ENCODE data around the gene PRKAR1B.

Gene PRKAR1B

DNA sequence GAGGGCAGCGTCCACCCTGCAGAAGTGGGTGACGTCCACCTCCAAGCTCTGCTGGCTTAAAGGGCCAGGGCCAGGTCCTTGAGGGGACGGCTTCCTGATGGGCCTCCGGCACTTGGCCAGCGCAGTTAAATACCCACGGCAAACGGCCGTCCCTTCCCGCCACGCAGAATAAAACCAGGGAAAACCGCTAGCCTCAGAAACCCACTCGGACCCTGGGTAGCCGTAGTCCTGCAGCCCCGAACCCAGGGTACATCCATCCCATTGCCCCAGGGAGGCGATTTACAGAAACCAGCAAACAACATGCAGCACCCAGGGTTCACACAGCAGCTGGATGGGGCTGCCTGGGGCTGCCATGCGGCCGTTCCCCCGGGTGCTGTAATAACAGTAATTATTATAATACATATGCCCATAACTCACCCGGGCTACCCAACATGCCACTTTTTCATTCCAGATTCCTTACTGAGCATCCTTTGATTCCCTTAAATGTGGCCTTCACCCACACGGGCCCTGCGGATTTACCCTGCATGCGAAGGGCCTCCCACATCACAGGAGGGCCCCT is 126.0 kb downstream of the PRKAR1B start:
- no peak for DNase-seq (ENCODE audit: extremely low read depth, insufficient read length)
- Histone ChIP-seq H3K4me3 (replicated peaks; ENCODE audit: low read depth, low read length) (peak overlapping the region; percentile 57), H3K27me3 (replicated peaks; ENCODE audit: control insufficient read depth, insufficient read depth, low read length) (no peaks in the 10 kb centered on the region), H3K36me3 (ENCODE audit: control insufficient read depth, insufficient read depth, low read length) (peaks cover 3% of the 10 kb centered on the region; the same call in 1 of the 2 replicates)
- peak; percentile 0 for TF ChIP-seq CTCF (IDR thresholded peaks at IDR 0.05; ENCODE audit: insufficient read depth, low read length, poor library complexity, severe bottlenecking)

DNA sequence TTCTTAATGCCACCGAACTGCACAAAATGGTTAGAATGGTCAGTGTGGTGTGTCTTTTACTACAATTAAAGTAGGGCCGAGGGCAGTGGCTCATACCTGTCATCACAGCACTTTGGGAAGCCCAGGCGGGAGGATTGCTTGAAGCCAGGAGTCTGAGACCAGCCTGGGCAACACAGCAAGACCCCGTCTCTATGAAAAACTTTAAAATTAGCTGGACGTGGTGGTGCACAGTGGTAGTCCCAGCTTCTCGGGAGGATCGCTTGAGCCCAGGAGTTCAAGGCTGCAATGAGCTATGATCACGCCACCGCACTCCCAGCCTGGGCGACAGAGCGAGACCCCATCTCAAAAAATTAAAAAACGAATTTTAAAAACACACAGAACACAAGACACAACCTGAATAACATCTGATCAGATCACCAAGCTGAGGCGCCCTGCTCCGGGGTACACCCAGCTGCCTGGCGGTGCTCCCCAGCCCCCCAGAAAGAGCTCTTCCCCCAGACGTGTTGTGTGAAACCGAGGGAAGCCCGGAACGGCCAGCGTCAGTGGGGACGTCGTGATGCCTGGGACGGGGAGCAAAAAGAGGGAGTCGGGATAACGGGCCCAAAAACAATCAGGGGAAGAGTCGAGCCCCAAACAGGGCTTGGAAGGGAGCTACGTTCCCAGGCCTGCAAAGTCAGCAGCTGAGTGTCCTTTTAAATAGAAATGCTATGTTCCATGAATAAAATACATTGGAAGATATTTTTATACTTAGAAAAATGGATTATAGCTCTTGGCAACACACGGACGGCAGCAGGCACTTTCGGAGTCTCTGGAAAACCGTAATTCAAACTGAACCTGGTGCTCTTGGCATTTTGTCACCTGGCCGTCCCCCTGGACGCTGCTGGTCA is 126.7 kb downstream of the PRKAR1B start:
- H3K27me3 ChIP-seq (replicated peaks; ENCODE audit: control insufficient read depth, insufficient read depth, low read length): no peaks in the 10 kb centered on the region
- H3K36me3 ChIP-seq (ENCODE audit: control insufficient read depth, insufficient read depth, low read length): peaks cover 8% of the 10 kb centered on the region
- no peak overlapping the region for H3K4me3 ChIP-seq (replicated peaks; ENCODE audit: low read depth, low read length)
- DNase-seq (ENCODE audit: extremely low read depth, insufficient read length): no peak
- TF ChIP-seq CTCF (IDR thresholded peaks at IDR 0.05; ENCODE audit: insufficient read depth, low read length, poor library complexity, severe bottlenecking): no peak

- no peak for DNase-seq (ENCODE audit: extremely low read depth, insufficient read length)
- Histone ChIP-seq H3K27me3 (replicated peaks; ENCODE audit: control insufficient read depth, insufficient read depth, low read length) (no peaks in the 10 kb centered on the region), H3K4me3 (replicated peaks; ENCODE audit: low read depth, low read length) (no peak overlapping the region), H3K36me3 (ENCODE audit: control insufficient read depth, insufficient read depth, low read length) (peaks cover 5% of the 10 kb centered on the region)
- no peak for TF ChIP-seq CTCF (IDR thresholded peaks at IDR 0.05; ENCODE audit: insufficient read depth, low read length, poor library complexity, severe bottlenecking)
Measured at GRCh38 chr7:598899-599298, 128.2 kb downstream of the PRKAR1B start.

- TF ChIP-seq CTCF (IDR thresholded peaks at IDR 0.05; ENCODE audit: insufficient read depth, low read length, poor library complexity, severe bottlenecking): no peak
- Histone ChIP-seq H3K4me3 (replicated peaks; ENCODE audit: low read depth, low read length) (no peak overlapping the region), H3K27me3 (replicated peaks; ENCODE audit: control insufficient read depth, insufficient read depth, low read length) (no peaks in the 10 kb centered on the region), H3K36me3 (ENCODE audit: control insufficient read depth, insufficient read depth, low read length) (peaks cover 5% of the 10 kb centered on the region)
- no peak for DNase-seq (ENCODE audit: extremely low read depth, insufficient read length)
Measured at GRCh38 chr7:597348-598178, 129.5 kb downstream of the PRKAR1B start.

DNA sequence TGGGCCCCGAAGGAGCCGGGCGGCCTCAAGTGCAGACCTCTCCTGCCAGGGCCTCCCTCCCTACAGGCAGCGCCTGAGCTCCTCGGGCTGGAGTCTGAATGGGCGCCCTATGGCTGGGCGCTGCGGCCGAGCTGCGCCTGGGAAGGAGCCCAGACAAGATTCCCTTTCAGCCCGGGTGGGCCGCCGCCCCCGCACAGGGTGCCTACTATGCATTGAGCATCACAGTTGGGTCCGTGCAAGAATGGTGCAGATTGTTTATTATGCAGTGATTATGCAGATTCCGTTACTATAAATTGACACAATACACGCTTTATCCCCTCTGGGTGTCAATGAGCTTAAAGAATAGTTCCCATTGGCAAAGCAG is 130.3 kb downstream of the PRKAR1B start:
- Histone ChIP-seq H3K4me3 (replicated peaks; ENCODE audit: low read depth, low read length) (no peak overlapping the region), H3K36me3 (ENCODE audit: control insufficient read depth, insufficient read depth, low read length) (peaks cover 5% of the 10 kb centered on the region), H3K27me3 (replicated peaks; ENCODE audit: control insufficient read depth, insufficient read depth, low read length) (no peaks in the 10 kb centered on the region)
- no peak for DNase-seq (ENCODE audit: extremely low read depth, insufficient read length)
- TF ChIP-seq CTCF (IDR thresholded peaks at IDR 0.05; ENCODE audit: insufficient read depth, low read length, poor library complexity, severe bottlenecking): no peak
